ENCODE data around the gene ATP6V1A. TPM values are rescaled to one million over a fixed set of nuclear protein-coding genes. Genes with fewer than 3 reads are reported as not detected.

Gene ATP6V1A
- total RNA-seq, 2 experiments from 2014 or later, result 32.9 to 36.5 TPM

- no peak overlapping the region for H3K4me3 Mint-ChIP-seq
- no peak for DNase-seq
- H3K36me3 Mint-ChIP-seq, result peaks cover 35% of the 10 kb centered on the region
- no peaks in the 10 kb centered on the region for H3K9me3 Mint-ChIP-seq
- no peak for ATAC-seq (ENCODE audit: low read depth)
- POLR2A ChIA-PET, result no interaction called here
- H3K27ac Mint-ChIP-seq, result no peak overlapping the region
- H3K4me1 Mint-ChIP-seq, result peaks cover 4% of the 10 kb centered on the region
- H3K27me3 Mint-ChIP-seq, result no peaks in the 10 kb centered on the region
Measured at GRCh38 chr3:113804661-113805060, 57.8 kb downstream of the ATP6V1A start.

GRCh38 chr3:113805249-113805648, 58.4 kb downstream of the ATP6V1A start:
- POLR2A ChIA-PET, result no interaction called here
- Mint-ChIP-seq H3K27ac (no peak overlapping the region), H3K4me1 (peaks cover 4% of the 10 kb centered on the region), H3K9me3 (no peaks in the 10 kb centered on the region), H3K27me3 (no peaks in the 10 kb centered on the region), H3K4me3 (no peak overlapping the region), H3K36me3 (peaks cover 33% of the 10 kb centered on the region)
- ATAC-seq (ENCODE audit: low read depth) (no peak), DNase-seq (no peak)

- H3K27ac Mint-ChIP-seq, result no peak overlapping the region
- H3K36me3 Mint-ChIP-seq, result peaks cover 13% of the 10 kb centered on the region
- DNase-seq (no peak), ATAC-seq (ENCODE audit: low read depth) (no peak)
- no peaks in the 10 kb centered on the region for H3K4me1 Mint-ChIP-seq
- H3K9me3 Mint-ChIP-seq, result no peaks in the 10 kb centered on the region
- H3K4me3 Mint-ChIP-seq, result no peak overlapping the region
- no peaks in the 10 kb centered on the region for H3K27me3 Mint-ChIP-seq
- POLR2A ChIA-PET, result no interaction called here
Measured at GRCh38 chr3:113812854-113813253, 66.0 kb downstream of the ATP6V1A start.

GRCh38 chr3:113819866-113820265, 73.0 kb downstream of the ATP6V1A start:
- no peak for DNase-seq
- ATAC-seq (ENCODE audit: low read depth), result no peak
- Mint-ChIP-seq H3K27ac (no peak overlapping the region), H3K9me3 (no peaks in the 10 kb centered on the region), H3K27me3 (no peaks in the 10 kb centered on the region), H3K36me3 (no peaks in the 10 kb centered on the region), H3K4me1 (no peaks in the 10 kb centered on the region), H3K4me3 (no peak overlapping the region)
- POLR2A ChIA-PET, result no interaction called here

- DNase-seq (no peak), ATAC-seq (ENCODE audit: low read depth) (no peak)
- Mint-ChIP-seq H3K4me1 (no peaks in the 10 kb centered on the region), H3K9me3 (no peaks in the 10 kb centered on the region), H3K27ac (no peak overlapping the region), H3K36me3 (no peaks in the 10 kb centered on the region), H3K4me3 (no peak overlapping the region), H3K27me3 (no peaks in the 10 kb centered on the region)
- POLR2A ChIA-PET, result no interaction called here
Measured at GRCh38 chr3:113825090-113825489, 78.3 kb downstream of the ATP6V1A start.

- no peaks in the 10 kb centered on the region for H3K27me3 Mint-ChIP-seq
- no peak overlapping the region for H3K27ac Mint-ChIP-seq
- H3K4me3 Mint-ChIP-seq, result no peak overlapping the region
- POLR2A ChIA-PET, result no interaction called here
- H3K36me3 Mint-ChIP-seq, result peaks cover 7% of the 10 kb centered on the region
- peaks cover 5% of the 10 kb centered on the region for H3K9me3 Mint-ChIP-seq
- DNase-seq (no peak), ATAC-seq (ENCODE audit: low read depth) (no peak)
- peaks cover 5% of the 10 kb centered on the region for H3K4me1 Mint-ChIP-seq
Measured at GRCh38 chr3:113828600-113828999, 81.8 kb downstream of the ATP6V1A start.

GRCh38 chr3:113829576-113830354, 82.9 kb downstream of the ATP6V1A start:
- Mint-ChIP-seq H3K27ac (no peak overlapping the region), H3K27me3 (no peaks in the 10 kb centered on the region), H3K4me3 (no peak overlapping the region), H3K36me3 (peaks cover 7% of the 10 kb centered on the region), H3K4me1 (peaks cover 5% of the 10 kb centered on the region), H3K9me3 (peaks cover 5% of the 10 kb centered on the region)
- DNase-seq, result no peak
- POLR2A ChIA-PET, result no interaction called here
- no peak for ATAC-seq (ENCODE audit: low read depth)

- Mint-ChIP-seq H3K27ac (no peak overlapping the region), H3K9me3 (peaks cover 5% of the 10 kb centered on the region), H3K27me3 (no peaks in the 10 kb centered on the region), H3K36me3 (peaks cover 7% of the 10 kb centered on the region), H3K4me1 (peaks cover 5% of the 10 kb centered on the region), H3K4me3 (no peak overlapping the region)
- ATAC-seq (ENCODE audit: low read depth), result no peak
- DNase-seq, result no peak
- POLR2A ChIA-PET, result no interaction called here
Measured at GRCh38 chr3:113831103-113831355, 84.2 kb downstream of the ATP6V1A start.

GRCh38 chr3:113832477-113833164, 85.8 kb downstream of the ATP6V1A start:
- H3K4me1 Mint-ChIP-seq, result peaks cover 5% of the 10 kb centered on the region
- ATAC-seq (ENCODE audit: low read depth) (peak; percentile 82), DNase-seq (no peak)
- POLR2A ChIA-PET, result no interaction called here
- peaks cover 5% of the 10 kb centered on the region for H3K9me3 Mint-ChIP-seq
- H3K27ac Mint-ChIP-seq, result peak overlapping the region; percentile 27
- peak overlapping the region; percentile 0 for H3K4me3 Mint-ChIP-seq
- no peaks in the 10 kb centered on the region for H3K27me3 Mint-ChIP-seq
- peaks cover 7% of the 10 kb centered on the region for H3K36me3 Mint-ChIP-seq

GRCh38 chr3:113834983-113835382, 88.1 kb downstream of the ATP6V1A start:
- Mint-ChIP-seq H3K27ac (no peak overlapping the region), H3K9me3 (peaks cover 5% of the 10 kb centered on the region), H3K4me1 (peaks cover 12% of the 10 kb centered on the region), H3K4me3 (no peak overlapping the region), H3K36me3 (peaks cover 7% of the 10 kb centered on the region), H3K27me3 (no peaks in the 10 kb centered on the region)
- POLR2A ChIA-PET, result interaction anchor here (0.7 kb wide), 1 partner anchor 19 kb away, joined by 3 read pairs; no protein-coding TSS in a partner anchor
- no peak for ATAC-seq (ENCODE audit: low read depth)
- no peak for DNase-seq

- peak within 1 kb of the TSS; percentile 79 for H3K4me3 Mint-ChIP-seq
- H3K4me1 Mint-ChIP-seq, result peaks cover 7% of the 10 kb centered on the region
- POLR2A ChIA-PET, result interaction anchor here (0.7 to 1.0 kb wide), 2 partner anchors 74 to 103 kb away, joined by 3 to 6 read pairs; no protein-coding TSS in a partner anchor
- peaks cover 2% of the 10 kb centered on the region for H3K27me3 Mint-ChIP-seq
- ATAC-seq (ENCODE audit: low read depth) (peak; percentile 99), DNase-seq (peak; percentile 89)
- no peak within 1 kb of the TSS for H3K27ac Mint-ChIP-seq
- no peaks in the 10 kb centered on the region for H3K9me3 Mint-ChIP-seq
- H3K36me3 Mint-ChIP-seq, result no peaks in the 10 kb centered on the region
Measured at GRCh38 chr3:113838631-113839209, 91.9 kb downstream of the ATP6V1A start, which contains the start of gene GRAMD1C. Gene GRAMD1C, plus strand, starts transcription at chr3:113838788. Its CDS starts 122 bp downstream, at chr3:113838910.

GRCh38 chr3:113839551-113839950, 92.7 kb downstream of the ATP6V1A start:
- DNase-seq, result no peak
- H3K4me1 Mint-ChIP-seq, result peaks cover 7% of the 10 kb centered on the region
- H3K9me3 Mint-ChIP-seq, result no peaks in the 10 kb centered on the region
- no peaks in the 10 kb centered on the region for H3K36me3 Mint-ChIP-seq
- POLR2A ChIA-PET, result no interaction called here
- no peak for ATAC-seq (ENCODE audit: low read depth)
- H3K4me3 Mint-ChIP-seq, result peak overlapping the region; percentile 79
- H3K27me3 Mint-ChIP-seq, result peaks cover 2% of the 10 kb centered on the region
- no peak overlapping the region for H3K27ac Mint-ChIP-seq

GRCh38 chr3:113844622-113845222, 97.9 kb downstream of the ATP6V1A start:
- Mint-ChIP-seq H3K9me3 (no peaks in the 10 kb centered on the region), H3K27ac (no peak overlapping the region), H3K36me3 (no peaks in the 10 kb centered on the region), H3K4me1 (peaks cover 2% of the 10 kb centered on the region), H3K27me3 (peaks cover 4% of the 10 kb centered on the region), H3K4me3 (no peak overlapping the region)
- DNase-seq, result no peak
- POLR2A ChIA-PET, result interaction anchor here (0.6 kb wide), 1 partner anchor 66 kb away, joined by 4 read pairs; no protein-coding TSS in a partner anchor
- ATAC-seq (ENCODE audit: low read depth), result no peak

Measured in activated naive CD8-positive, alpha-beta T cell treated with anti-CD3 and anti-CD28 coated beads, Interleukin-2, amount 10 ng/mL, durations not matched to agents 7 days and 5 days (primary cell).